Thoracic aorta (tissue), 2 donors: Measurements from ENCODE around the gene ESR2. TPM values are rescaled to one million over a fixed set of nuclear protein-coding genes. Genes with fewer than 3 reads are reported as not detected.

Source experiments
- ATAC-seq: fragments of 150-250 bp; one replicate; pipeline ENCODE4 v1.8.0; 2017; ENCODE audit warnings: low read depth; ENCODE audit not compliant: insufficient number of reproducible peaks, low FRiP score
- DNase-seq: peaks from one replicate; pipeline ENCODE4 v3.0.0-alpha.2; 2020; ENCODE audit warnings: low spot score
- H3K27ac ChIP-seq, 2 donors: fragments of 200-600 bp; sonication (generic); 1 replicate in 1 of 2; 2 replicates in 1 of 2; pipeline ENCODE4 v1.5.1; 2016; ENCODE audit warnings: mild to moderate bottlenecking in 2 of 2, moderate library complexity in 2 of 2
- H3K27me3 ChIP-seq: fragments of 200-600 bp; sonication (generic); replicated peaks from 2 replicates; pipeline ENCODE4 v1.6.0; 2016; ENCODE audit warnings: mild to moderate bottlenecking; ENCODE audit not compliant: insufficient read depth
- H3K36me3 ChIP-seq: fragments of 200-600 bp; sonication (generic); one replicate; pipeline ENCODE4 v1.5.1; 2016
- H3K4me1 ChIP-seq, 2 donors: fragments of 200-600 bp; sonication (generic); 1 replicate in 1 of 2; 2 replicates in 1 of 2; pipeline versions ENCODE4 v1.5.1 to v1.6.0; 2016; ENCODE audit warnings: low read depth in 2 of 2, mild to moderate bottlenecking in 1 of 2; ENCODE audit not compliant: control insufficient read depth in 1 of 2
- H3K4me3 ChIP-seq: fragments of 200-600 bp; sonication (generic); 2 replicates; pipeline ENCODE4 v1.5.1; 2016; ENCODE audit warnings: mild to moderate bottlenecking
- H3K9me3 ChIP-seq: fragments of 200-600 bp; sonication (generic); 2 replicates; pipeline ENCODE4 v1.5.1; 2016
- CTCF ChIP-seq: fragments of 200-600 bp; sonication (generic); IDR thresholded peaks from one replicate; pipeline ENCODE4 v1.5.1; 2019; ENCODE audit warnings: antibody characterized with exemption
- total RNA-seq, 2 donors: library from RNA; depleted of rRNA; stranded (reverse); fragments of >200 nt; gene quantifications; one replicate each; pipeline versions ENCODE4 v1.1.0 to v1.2.3, GENCODE V29; 2016

The ESR2 gene
- total RNA-seq, 2 donors from 2014 or later = 0.27 to 0.71 TPM

DNA sequence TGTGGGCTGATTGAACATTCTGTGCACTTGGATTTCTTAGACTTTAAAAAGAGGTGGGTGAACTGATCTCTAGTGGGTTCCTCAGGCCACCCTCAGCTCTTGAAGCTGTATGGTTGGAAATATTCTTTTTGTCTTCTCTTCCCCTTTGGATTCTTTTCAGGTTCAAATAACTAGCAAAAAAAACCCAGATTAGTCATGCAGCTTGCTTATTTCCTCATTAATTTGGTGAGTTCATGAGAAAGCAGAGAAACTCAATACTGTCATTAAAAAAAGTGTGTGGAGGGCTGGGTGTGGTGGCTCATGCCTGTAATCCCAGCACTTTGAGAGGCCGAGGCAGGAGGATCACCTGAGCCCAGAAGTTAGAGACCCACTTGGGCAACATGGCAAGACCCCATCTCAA, 183.4 kb downstream of the ESR2 start:
- DNase-seq (no peak), ATAC-seq (no peak)
- no peaks in the 10 kb centered on the region for H3K9me3 ChIP-seq
- H3K27ac ChIP-seq = no peak overlapping the region
- H3K36me3 ChIP-seq = no peaks in the 10 kb centered on the region
- H3K4me1 ChIP-seq = peaks cover 4 to 43% of the 10 kb centered on the region in 2 donors
- no peak overlapping the region for H3K4me3 ChIP-seq
- H3K27me3 ChIP-seq = no peaks in the 10 kb centered on the region
- TF ChIP-seq CTCF = no peak

DNA sequence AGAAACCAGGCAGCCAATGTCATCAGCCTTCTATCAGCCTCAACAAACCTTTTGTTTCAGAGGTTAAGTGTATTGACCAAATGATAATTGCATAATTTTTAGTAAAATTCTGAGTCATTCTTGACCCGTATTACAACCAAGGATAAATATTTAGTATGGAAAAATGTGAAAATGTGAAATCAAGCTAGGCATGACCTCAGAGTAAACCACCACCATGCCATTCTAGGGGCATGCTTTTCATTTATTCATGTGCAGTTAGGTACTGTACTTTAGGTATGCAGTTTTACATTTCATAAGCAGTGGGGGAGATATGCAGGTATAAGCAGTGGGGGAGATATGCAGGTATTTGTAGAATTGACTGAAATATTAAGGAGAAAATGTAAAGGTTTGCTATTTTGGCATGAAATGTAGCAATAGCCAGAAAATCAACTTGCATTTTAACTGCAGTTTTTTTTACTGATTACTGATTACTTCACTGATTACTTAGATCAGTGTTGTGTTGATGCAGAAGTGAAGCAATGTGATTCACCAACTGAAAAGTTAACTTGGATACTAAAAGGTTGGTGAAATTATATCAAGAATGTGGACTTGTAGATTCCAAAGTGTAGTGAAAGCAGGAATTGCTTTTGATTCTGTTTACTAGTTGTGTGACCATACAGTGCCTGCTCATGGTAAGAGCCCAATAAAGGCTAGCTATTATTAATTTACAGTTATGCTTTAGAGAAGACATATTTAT, 184.2 kb downstream of the ESR2 start:
- H3K4me1 ChIP-seq = peaks cover 4 to 35% of the 10 kb centered on the region in 2 donors
- no peaks in the 10 kb centered on the region for H3K9me3 ChIP-seq
- no peak for TF ChIP-seq CTCF
- ATAC-seq (peak; percentile 47), DNase-seq (no peak)
- peak overlapping the region in 1 of 2 donors; percentile 4 for H3K27ac ChIP-seq
- no peak overlapping the region for H3K4me3 ChIP-seq
- H3K27me3 ChIP-seq = no peaks in the 10 kb centered on the region
- no peaks in the 10 kb centered on the region for H3K36me3 ChIP-seq

- ATAC-seq = no peak
- Histone ChIP-seq H3K36me3 (peaks cover 5% of the 10 kb centered on the region), H3K27me3 (no peaks in the 10 kb centered on the region)
Measured at GRCh38 chr14:64107438-64107837, 186.7 kb downstream of the ESR2 start.

DNA sequence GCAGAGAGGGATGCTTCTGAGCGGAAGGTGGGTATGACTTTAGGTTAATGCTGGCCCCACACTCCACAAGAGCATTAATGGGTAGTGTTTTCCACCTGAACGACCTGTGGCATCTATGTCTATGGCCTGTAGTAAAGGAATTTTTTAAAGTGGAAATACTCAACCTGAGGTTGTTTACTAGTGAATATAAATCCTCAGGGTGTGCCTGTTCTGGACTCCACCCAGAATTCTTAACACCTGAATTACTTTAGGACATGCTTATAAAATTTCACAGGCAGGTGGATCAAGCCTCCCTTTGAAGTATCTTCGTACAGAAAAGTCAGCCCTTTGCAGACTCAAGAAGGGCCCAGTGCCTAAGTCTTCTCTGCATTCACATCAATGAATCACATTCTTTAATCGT, 196.1 kb downstream of the ESR2 start:
- H3K27ac ChIP-seq = no peak overlapping the region
- peaks cover 5% of the 10 kb centered on the region for H3K36me3 ChIP-seq
- H3K9me3 ChIP-seq = no peaks in the 10 kb centered on the region
- no peak for DNase-seq
- H3K27me3 ChIP-seq = no peaks in the 10 kb centered on the region
- TF ChIP-seq CTCF = no peak
- H3K4me1 ChIP-seq = peaks cover 0 to 13% of the 10 kb centered on the region in 2 donors
- no peak for ATAC-seq
- H3K4me3 ChIP-seq = no peak overlapping the region

More at GRCh38 chr14:64107438-64107837, 186.7 kb downstream of the ESR2 start:
- H3K4me1 ChIP-seq = peaks cover 4 to 11% of the 10 kb centered on the region in 2 donors
- no peaks in the 10 kb centered on the region for H3K9me3 ChIP-seq
- TF ChIP-seq CTCF = no peak
- no peak for DNase-seq
- no peak overlapping the region for H3K4me3 ChIP-seq
- H3K27ac ChIP-seq = no peak overlapping the region

GRCh38 chr14:64095620-64096019, 198.6 kb downstream of the ESR2 start:
- DNase-seq = no peak
- ATAC-seq = no peak

More at GRCh38 chr14:64095620-64096019, 198.6 kb downstream of the ESR2 start:
- no peaks in the 10 kb centered on the region for H3K9me3 ChIP-seq
- H3K4me3 ChIP-seq = no peak overlapping the region
- TF ChIP-seq CTCF = no peak
- peaks cover 0 to 13% of the 10 kb centered on the region in 2 donors for H3K4me1 ChIP-seq
- no peaks in the 10 kb centered on the region for H3K27me3 ChIP-seq
- no peaks in the 10 kb centered on the region for H3K36me3 ChIP-seq
- peak overlapping the region in 1 of 2 donors; percentile 10 for H3K27ac ChIP-seq
